ENCODE data around the gene PLCXD1.
"Not testable (repeated sequence)": the region's sequence is repeated elsewhere in the genome, so short reads cannot be mapped to it uniquely, and the experiment has no call there.

PLCXD1 gene

GRCh38 chrX:253451-254297 is 27.5 kb upstream of the PLCXD1 start:
- no peak for DNase-seq (ENCODE audit: low read depth)
- H3K4me3 ChIP-seq (ENCODE audit: low read length) = no peak overlapping the region
- TF ChIP-seq CTCF (IDR thresholded peaks at IDR 0.05; ENCODE audit: insufficient read depth, low read depth, low read length, missing control alignments) = no peak

- TF ChIP-seq CTCF (IDR thresholded peaks at IDR 0.05; ENCODE audit: insufficient read depth, low read depth, low read length, missing control alignments) = no peak
- no peak for DNase-seq (ENCODE audit: low read depth)
- no peak overlapping the region for H3K4me3 ChIP-seq (ENCODE audit: low read length)
Measured at GRCh38 chrX:254630-255215, 26.5 kb upstream of the PLCXD1 start.

- no peak for TF ChIP-seq CTCF (IDR thresholded peaks at IDR 0.05; ENCODE audit: insufficient read depth, low read depth, low read length, missing control alignments)
- DNase-seq (ENCODE audit: low read depth) = no peak
Measured at GRCh38 chrX:255923-256331, 25.3 kb upstream of the PLCXD1 start.

GRCh38 chrX:257054-257453 is 24.1 kb upstream of the PLCXD1 start:
- DNase-seq (ENCODE audit: low read depth); H3K4me3 ChIP-seq (ENCODE audit: low read length): not testable (repeated sequence)

More at GRCh38 chrX:255923-256331, 25.3 kb upstream of the PLCXD1 start:
- H3K4me3 ChIP-seq (ENCODE audit: low read length) = no peak overlapping the region

- no peak for DNase-seq (ENCODE audit: low read depth)
- no peak for TF ChIP-seq CTCF (IDR thresholded peaks at IDR 0.05; ENCODE audit: insufficient read depth, low read depth, low read length, missing control alignments)
Measured at GRCh38 chrX:257681-258289, 23.4 kb upstream of the PLCXD1 start.

GRCh38 chrX:258291-259040 is 22.7 kb upstream of the PLCXD1 start:
- TF ChIP-seq CTCF (IDR thresholded peaks at IDR 0.05; ENCODE audit: insufficient read depth, low read depth, low read length, missing control alignments) = no peak
- no peak for DNase-seq (ENCODE audit: low read depth)
- no peak overlapping the region for H3K4me3 ChIP-seq (ENCODE audit: low read length)

More at GRCh38 chrX:257681-258289, 23.4 kb upstream of the PLCXD1 start:
- H3K4me3 ChIP-seq (ENCODE audit: low read length) = no peak overlapping the region

Data from epithelial cell of esophagus (primary cell).